ENCODE results near the gene MUC5AC.

The MUC5AC gene

DNA sequence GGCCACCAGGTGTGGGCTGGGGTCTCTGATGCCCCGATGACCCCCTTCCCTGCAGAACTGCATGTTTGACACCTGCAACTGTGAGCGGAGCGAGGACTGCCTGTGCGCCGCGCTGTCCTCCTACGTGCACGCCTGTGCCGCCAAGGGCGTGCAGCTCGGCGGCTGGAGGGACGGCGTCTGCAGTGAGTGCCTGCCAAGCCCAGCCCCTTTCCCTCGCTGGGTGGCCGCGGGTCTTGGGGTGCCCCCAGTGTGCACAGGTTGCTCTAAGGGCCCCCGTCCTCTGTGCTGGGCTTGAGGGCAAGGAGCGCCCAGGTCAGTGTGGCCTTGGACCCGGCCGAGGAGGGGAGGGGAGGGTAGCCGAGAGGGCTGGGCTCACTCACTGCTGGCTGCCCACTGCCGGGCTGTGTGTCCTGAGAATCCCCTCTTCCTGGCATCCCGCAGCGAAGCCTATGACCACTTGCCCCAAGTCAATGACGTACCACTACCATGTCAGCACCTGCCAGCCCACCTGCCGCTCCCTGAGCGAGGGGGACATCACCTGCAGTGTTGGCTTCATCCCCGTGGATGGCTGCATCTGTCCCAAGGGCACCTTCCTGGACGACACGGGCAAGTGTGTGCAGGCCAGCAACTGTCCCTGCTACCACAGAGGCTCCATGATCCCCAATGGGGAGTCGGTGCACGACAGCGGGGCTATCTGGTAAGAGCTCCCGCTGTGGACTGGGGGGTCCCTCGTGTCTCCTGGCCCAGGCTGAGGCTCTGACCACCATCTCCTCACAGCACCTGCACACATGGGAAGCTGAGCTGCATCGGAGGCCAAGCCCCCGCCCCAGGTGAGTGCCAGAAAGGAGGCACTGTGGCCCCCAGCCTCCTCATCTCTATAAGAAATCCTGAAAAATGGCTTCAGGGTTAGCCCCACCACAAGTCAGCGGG is 17.0 kb downstream of the MUC5AC start:
- no peak for TF ChIP-seq CTCF (IDR thresholded peaks at IDR 0.05)

DNA sequence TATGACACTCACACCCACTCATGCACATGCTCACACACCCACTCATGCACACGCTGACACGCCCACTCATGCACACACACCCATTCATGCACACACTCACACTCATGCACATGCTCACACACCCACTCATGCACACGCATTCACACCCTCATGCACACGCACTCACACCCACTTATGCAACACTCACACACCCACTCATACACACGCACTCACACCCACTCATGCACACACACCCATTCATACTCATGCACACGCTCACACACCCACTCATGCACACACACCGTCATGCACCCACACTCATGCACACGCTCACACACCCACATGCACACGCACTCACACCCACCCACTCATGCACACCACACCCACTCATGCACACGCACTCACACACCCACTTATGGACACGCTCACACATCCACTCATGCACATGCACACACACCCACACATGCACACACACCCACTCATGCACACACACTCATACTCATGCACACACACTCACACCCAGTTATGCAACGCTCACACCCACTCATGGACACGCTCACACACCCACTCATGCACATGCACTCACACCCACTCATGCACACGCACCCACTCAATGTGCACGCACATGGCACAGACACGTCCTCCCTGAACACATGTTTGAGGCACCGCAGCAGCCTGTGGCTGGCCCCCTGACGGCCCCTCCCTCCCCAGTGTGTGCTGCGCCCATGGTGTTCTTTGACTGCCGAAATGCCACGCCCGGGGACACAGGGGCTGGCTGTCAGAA is 17.9 kb downstream of the MUC5AC start:
- TF ChIP-seq CTCF (IDR thresholded peaks at IDR 0.05), result no peak

GRCh38 chr11:1176224-1177019 is 18.7 kb downstream of the MUC5AC start:
- TF ChIP-seq CTCF (IDR thresholded peaks at IDR 0.05), result no peak

- no peak for TF ChIP-seq CTCF (IDR thresholded peaks at IDR 0.05)
Observed at GRCh38 chr11:1177020-1177770, 19.4 kb downstream of the MUC5AC start.

DNA sequence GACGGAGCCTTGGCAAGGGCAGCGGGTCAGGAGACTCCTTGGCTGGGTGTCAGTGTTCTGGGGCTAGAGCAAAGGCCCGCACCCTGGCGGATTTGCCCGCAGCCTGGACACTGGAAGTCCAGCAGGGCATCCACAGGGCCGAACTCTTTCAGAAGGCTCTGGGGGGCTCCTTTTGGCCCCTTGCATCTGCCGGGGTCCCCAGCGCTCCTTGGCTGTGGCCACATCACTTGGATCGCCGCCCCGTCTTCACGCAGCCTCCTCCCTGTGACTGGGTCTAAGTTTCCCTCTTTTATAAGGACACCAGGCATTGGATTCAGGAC is 20.0 kb downstream of the MUC5AC start:
- no peak for TF ChIP-seq CTCF (IDR thresholded peaks at IDR 0.05)

GRCh38 chr11:1178201-1178885 is 20.6 kb downstream of the MUC5AC start:
- TF ChIP-seq CTCF (IDR thresholded peaks at IDR 0.05), result no peak

All from LNCAP (cell line).